DND-41 (cell line): Measurements from ENCODE around the gene AUH.

Experiments used
- EZH2 ChIP-seq: IDR thresholded peaks from 3 replicates; pipeline ENCODE4 v1.6.1; 2012; ENCODE audit warnings: borderline replicate concordance, low read depth, mild to moderate bottlenecking, moderate library complexity, low read length, inconsistent platforms; ENCODE audit not compliant: severe bottlenecking
- TF ChIP-seq, protein P1 (sequence below): IDR thresholded peaks from 2 replicates; pipeline ENCODE4 v1.5.1; 2012; ENCODE audit warnings: borderline replicate concordance, low read length, moderate library complexity, mild to moderate bottlenecking; ENCODE audit not compliant: poor library complexity, severe bottlenecking; ENCODE audit errors: extremely low read depth

GRCh38 chr9:91395106-91395552, 33.4 kb upstream of the AUH start:
- TF ChIP-seq, protein P1, sequence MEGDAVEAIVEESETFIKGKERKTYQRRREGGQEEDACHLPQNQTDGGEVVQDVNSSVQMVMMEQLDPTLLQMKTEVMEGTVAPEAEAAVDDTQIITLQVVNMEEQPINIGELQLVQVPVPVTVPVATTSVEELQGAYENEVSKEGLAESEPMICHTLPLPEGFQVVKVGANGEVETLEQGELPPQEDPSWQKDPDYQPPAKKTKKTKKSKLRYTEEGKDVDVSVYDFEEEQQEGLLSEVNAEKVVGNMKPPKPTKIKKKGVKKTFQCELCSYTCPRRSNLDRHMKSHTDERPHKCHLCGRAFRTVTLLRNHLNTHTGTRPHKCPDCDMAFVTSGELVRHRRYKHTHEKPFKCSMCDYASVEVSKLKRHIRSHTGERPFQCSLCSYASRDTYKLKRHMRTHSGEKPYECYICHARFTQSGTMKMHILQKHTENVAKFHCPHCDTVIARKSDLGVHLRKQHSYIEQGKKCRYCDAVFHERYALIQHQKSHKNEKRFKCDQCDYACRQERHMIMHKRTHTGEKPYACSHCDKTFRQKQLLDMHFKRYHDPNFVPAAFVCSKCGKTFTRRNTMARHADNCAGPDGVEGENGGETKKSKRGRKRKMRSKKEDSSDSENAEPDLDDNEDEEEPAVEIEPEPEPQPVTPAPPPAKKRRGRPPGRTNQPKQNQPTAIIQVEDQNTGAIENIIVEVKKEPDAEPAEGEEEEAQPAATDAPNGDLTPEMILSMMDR = no peak
- TF ChIP-seq EZH2 = no peak
